Heart left ventricle (tissue), 13 donors: ENCODE data around the gene KIAA1958.

ENCODE experiments used
- CTCF ChIP-seq, 12 donors: fragments of 200-600 bp; sonication (generic) in 4 of 12; IDR thresholded peaks; one replicate each; pipeline versions ENCODE4 v1.5.0 to v1.8.0; 2018 to 2022; ENCODE audit warnings: antibody characterized with exemption in 12 of 12, mild to moderate bottlenecking in 5 of 12
- POLR2A ChIP-seq, 2 donors: fragments of 450-650 bp; IDR thresholded peaks; one replicate each; pipeline ENCODE4 v1.6.1; 2017; ENCODE audit warnings: antibody characterized with exemption in 2 of 2, mild to moderate bottlenecking in 2 of 2, moderate library complexity in 2 of 2
- donor health status: ischemic (EF 13 %, LVEDD 7.1; RV severe dilation, severe dysfunction).
- donor health status: DM: no; HTN: yes; CAD: no.
- donor health status: DM: no; HTN: no; CAD: no.
- donor health status: ischemic (EF 25% LVEDD 6.9; RV normal size, moderate dysfunction).
- donor health status: ischemic (EF 25% LVEDD 5.7; RV mildly dilated, moderate dysfunction).
- donor health status: ischemic (EF 35%, LVEDD 5.7; RV mildly dilated, moderate dysfunction).
- donor health status: nonischemic (EF 11% LVEDD 7.7; RV severe dilation, severe dysfunction).
- donor health status: DM: yes; HTN: yes; CAD: no.
- donor health status: PGD.
- donor health status: ischemic (EF 29% LVEDD 5.4; RV normal size, mild dysfunction).
- donor health status: nonischemic (EF 23%, LVEDD 6.1; RV moderate dilation, normal function).

DNA sequence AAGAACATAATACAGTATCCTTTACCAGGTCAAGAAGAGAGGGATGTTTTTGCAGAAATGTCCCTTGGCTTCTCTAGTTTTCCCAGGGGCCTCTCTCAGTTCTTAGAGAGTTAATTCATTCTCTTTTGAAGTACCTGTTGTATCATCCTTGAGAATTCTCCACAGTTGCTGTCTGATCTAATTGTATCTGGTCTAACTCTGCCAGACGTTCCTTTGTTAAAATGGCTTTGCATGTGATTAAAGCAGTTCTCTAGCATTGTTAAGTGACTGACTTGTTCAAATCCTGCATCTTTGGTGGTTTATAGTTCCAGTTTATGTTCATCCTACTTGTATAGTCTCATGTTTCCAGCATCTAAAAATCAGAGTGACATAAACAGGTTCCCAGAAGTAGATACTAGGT, 65.0 kb downstream of the KIAA1958 start:
- TF ChIP-seq CTCF (IDR thresholded peaks at IDR 0.05) (no peak), POLR2A (IDR thresholded peaks at IDR 0.05) (no peak)
